Vagina (tissue), 2 donors: ENCODE data around the gene SLAMF6. TPM values are rescaled to one million over a fixed set of nuclear protein-coding genes. Genes with fewer than 3 reads are reported as not detected.

Source experiments
- DNase-seq, 2 donors: peaks; one replicate each; pipeline ENCODE4 v3.0.0-alpha.2; 2017; ENCODE audit errors: extremely low spot score in 2 of 2
- H3K27ac ChIP-seq: fragments of 200-600 bp; sonication (generic); one replicate; pipeline ENCODE4 v1.5.1; 2019
- H3K27me3 ChIP-seq: fragments of 200-600 bp; sonication (generic); one replicate; pipeline ENCODE4 v1.5.1; 2019
- H3K36me3 ChIP-seq, 2 donors: fragments of 200-600 bp; sonication (generic); one replicate each; pipeline ENCODE4 v1.5.1; 2017 to 2019
- H3K4me1 ChIP-seq: fragments of 200-600 bp; sonication (generic); one replicate; pipeline ENCODE4 v1.5.1; 2019
- H3K4me3 ChIP-seq, 2 donors: fragments of 200-600 bp; sonication (generic); 1 replicate in 1 of 2; 2 replicates in 1 of 2; pipeline ENCODE4 v1.5.1; 2016 to 2019
- H3K9me3 ChIP-seq: fragments of 200-600 bp; sonication (generic); one replicate; pipeline ENCODE4 v1.5.1; 2019
- CTCF ChIP-seq, 3 experiments: fragments of 450-650 bp in 2 of 3; fragments of 200-600 bp in 1 of 3; sonication (generic) in 1 of 3; IDR thresholded peaks; one replicate each; pipeline ENCODE4 v1.5.1; 2017 to 2019; ENCODE audit warnings: antibody characterized with exemption in 3 of 3, mild to moderate bottlenecking in 2 of 3, moderate library complexity in 2 of 3
- POLR2A ChIP-seq, 2 donors: fragments of 450-650 bp; IDR thresholded peaks; one replicate each; pipeline ENCODE4 v1.6.1; 2017; ENCODE audit warnings: antibody characterized with exemption in 2 of 2, mild to moderate bottlenecking in 2 of 2, moderate library complexity in 2 of 2
- POLR2AphosphoS5 ChIP-seq, 2 donors: sonication (generic); formaldehyde crosslinking; IDR thresholded peaks; one replicate each; pipeline ENCODE4 v1.9.0; 2017; ENCODE audit warnings: antibody characterized with exemption in 2 of 2, mild to moderate bottlenecking in 2 of 2, low read depth in 1 of 2; ENCODE audit not compliant: insufficient read depth in 1 of 2
- intact Hi-C: fragments of 100-400 bp; cut with DNase I; formaldehyde crosslinking; loops from one replicate; pipeline ENCODE4 v1.15.1; 2023
- total RNA-seq: library from RNA; depleted of rRNA; stranded (reverse); fragments of >200 nt; gene quantifications from one replicate; pipeline ENCODE4 v1.2.3, GENCODE V29; 2016

The SLAMF6 gene
- total RNA-seq, 1 donor from 2014 or later: 8.6 TPM

GRCh38 chr1:160496334-160496733 is 26.7 kb downstream of the SLAMF6 start:
- no peaks in the 10 kb centered on the region for H3K27me3 ChIP-seq
- no peak for TF ChIP-seq POLR2AphosphoS5 (IDR thresholded peaks at IDR 0.05; ENCODE audit: insufficient read depth in 1 of 2, low read depth in 1 of 2)
- no peak for TF ChIP-seq CTCF (IDR thresholded peaks at IDR 0.05)
- no peak for TF ChIP-seq POLR2A (IDR thresholded peaks at IDR 0.05)

GRCh38 chr1:160494620-160495019 is 28.4 kb downstream of the SLAMF6 start:
- Histone ChIP-seq H3K27ac (no peak overlapping the region), H3K27me3 (no peaks in the 10 kb centered on the region), H3K4me3 (no peak overlapping the region), H3K4me1 (no peaks in the 10 kb centered on the region), H3K9me3 (no peaks in the 10 kb centered on the region), H3K36me3 (no peaks in the 10 kb centered on the region)
- TF ChIP-seq POLR2AphosphoS5 (IDR thresholded peaks at IDR 0.05; ENCODE audit: insufficient read depth in 1 of 2, low read depth in 1 of 2): no peak
- TF ChIP-seq POLR2A (IDR thresholded peaks at IDR 0.05): no peak
- no peak for TF ChIP-seq CTCF (IDR thresholded peaks at IDR 0.05)
- intact Hi-C loops: no loop called here
- no peak for DNase-seq

More at GRCh38 chr1:160496334-160496733, 26.7 kb downstream of the SLAMF6 start:
- Histone ChIP-seq H3K27ac (no peak overlapping the region), H3K4me1 (no peaks in the 10 kb centered on the region), H3K36me3 (no peaks in the 10 kb centered on the region), H3K9me3 (no peaks in the 10 kb centered on the region), H3K4me3 (no peak overlapping the region)
- intact Hi-C loops: no loop called here
- no peak for DNase-seq

GRCh38 chr1:160492617-160493016 is 30.4 kb downstream of the SLAMF6 start:
- Histone ChIP-seq H3K4me1 (no peaks in the 10 kb centered on the region), H3K27ac (no peak overlapping the region), H3K36me3 (no peaks in the 10 kb centered on the region), H3K9me3 (no peaks in the 10 kb centered on the region), H3K4me3 (no peak overlapping the region), H3K27me3 (no peaks in the 10 kb centered on the region)
- no peak for TF ChIP-seq CTCF (IDR thresholded peaks at IDR 0.05)
- no peak for TF ChIP-seq POLR2A (IDR thresholded peaks at IDR 0.05)
- TF ChIP-seq POLR2AphosphoS5 (IDR thresholded peaks at IDR 0.05; ENCODE audit: insufficient read depth in 1 of 2, low read depth in 1 of 2): no peak
- intact Hi-C loops: no loop called here
- no peak for DNase-seq

GRCh38 chr1:160491981-160492380 is 31.1 kb downstream of the SLAMF6 start:
- no peaks in the 10 kb centered on the region for H3K36me3 ChIP-seq
- DNase-seq: no peak
- no peak overlapping the region for H3K27ac ChIP-seq
- intact Hi-C loops: no loop called here
- no peaks in the 10 kb centered on the region for H3K9me3 ChIP-seq
- H3K27me3 ChIP-seq: no peaks in the 10 kb centered on the region
- no peaks in the 10 kb centered on the region for H3K4me1 ChIP-seq
- no peak overlapping the region for H3K4me3 ChIP-seq
- no peak for TF ChIP-seq CTCF (IDR thresholded peaks at IDR 0.05)
- no peak for TF ChIP-seq POLR2AphosphoS5 (IDR thresholded peaks at IDR 0.05; ENCODE audit: insufficient read depth in 1 of 2, low read depth in 1 of 2)
- TF ChIP-seq POLR2A (IDR thresholded peaks at IDR 0.05): no peak

- no peak overlapping the region for H3K27ac ChIP-seq
- intact Hi-C loops: no loop called here
These were observed 32.0 kb downstream of the SLAMF6 start for GRCh38 chr1:160491017-160491416.

More at GRCh38 chr1:160491017-160491416, 32.0 kb downstream of the SLAMF6 start:
- Histone ChIP-seq H3K36me3 (no peaks in the 10 kb centered on the region), H3K27me3 (no peaks in the 10 kb centered on the region), H3K4me3 (no peak overlapping the region), H3K4me1 (no peaks in the 10 kb centered on the region), H3K9me3 (no peaks in the 10 kb centered on the region)
- DNase-seq: no peak
- TF ChIP-seq CTCF (IDR thresholded peaks at IDR 0.05): no peak
